SK-N-SH (cell line): ENCODE results near the gene SSBP2. TPM values are rescaled to one million over a fixed set of nuclear protein-coding genes. Genes with fewer than 3 reads are reported as not detected.

Source experiments
- CTCF ChIA-PET: fragments of 300-600, 350-600 bp; formaldehyde crosslinking; extraction: SDS; loops from one replicate; lab custom pipeline; 2021; lab: Yijun Ruan, JAX
- POLR2A ChIA-PET: fragments of 350-600 bp; sonication (Branson Sonifier 250); formaldehyde crosslinking; extraction: SDS; loops from one replicate; lab custom pipeline; 2020; ENCODE audit warnings: antibody characterized with exemption, inconsistent platforms; lab: Yijun Ruan, JAX
- DNase-seq: peaks from one replicate; pipeline ENCODE4 v3.0.0; 2012
- H2AFZ ChIP-seq: fragments of 200-600 bp; sonication (generic); 2 replicates; pipeline ENCODE4 v1.8.1; 2016; ENCODE audit warnings: antibody characterized with exemption, mild to moderate bottlenecking, low read depth
- H3F3A ChIP-seq: fragments of 200-600 bp; sonication (generic); replicated peaks from 2 replicates; pipeline ENCODE3; 2016; ENCODE audit warnings: antibody characterized with exemption, mild to moderate bottlenecking; ENCODE audit not compliant: insufficient read depth
- H3K27ac ChIP-seq, 2 experiments: fragments of 200-500 bp in 1 of 2; fragments of 200-600 bp in 1 of 2; sonication (Bioruptor generic) in 1 of 2; sonication (generic), shearing (Covaris generic) in 1 of 2; 2 replicates each; pipeline versions ENCODE4 v1.5.1 to v1.6.1; 2014 to 2016; ENCODE audit warnings: low read depth in 2 of 2, inconsistent platforms in 1 of 2, low read length in 1 of 2, mild to moderate bottlenecking in 1 of 2, mixed read lengths in 1 of 2
- H3K27me3 ChIP-seq: fragments of 200-600 bp; sonication (generic), shearing (Covaris generic); 2 replicates; pipeline ENCODE4 v1.6.1; 2016; ENCODE audit warnings: mixed run types; ENCODE audit not compliant: insufficient read depth
- H3K36me3 ChIP-seq, 2 experiments: fragments of 200-500 bp in 1 of 2; fragments of 200-600 bp in 1 of 2; sonication (Bioruptor generic) in 1 of 2; sonication (generic) in 1 of 2; replicated peaks in 1 of 2; 2 replicates each; pipeline versions ENCODE3 to v1.5.1; 2014 to 2016; ENCODE audit warnings: low read length in 1 of 2, mild to moderate bottlenecking in 1 of 2; ENCODE audit not compliant: insufficient read depth in 2 of 2, control insufficient read depth in 1 of 2
- H3K4me1 ChIP-seq, 2 experiments: fragments of 200-500 bp in 1 of 2; fragments of 200-600 bp in 1 of 2; sonication (Bioruptor generic) in 1 of 2; sonication (generic), shearing (Covaris generic) in 1 of 2; 2 replicates each; pipeline versions ENCODE4 v1.5.1 to v1.6.1; 2014 to 2016; ENCODE audit warnings: low read depth in 1 of 2, low read length in 1 of 2, mixed run types in 1 of 2; ENCODE audit not compliant: insufficient read depth in 2 of 2, control insufficient read depth in 1 of 2
- H3K4me2 ChIP-seq: fragments of 200-600 bp; sonication (generic), shearing (Covaris generic); 2 replicates; pipeline ENCODE4 v1.6.1; 2017; ENCODE audit warnings: mixed run types
- H3K4me3 ChIP-seq, 2 experiments: fragments of 200-500 bp in 1 of 2; fragments of 200-600 bp in 1 of 2; sonication (Bioruptor generic) in 1 of 2; sonication (generic), shearing (Covaris generic) in 1 of 2; 2 replicates each; pipeline versions ENCODE4 v1.5.1 to v1.8.1; 2014 to 2016; ENCODE audit warnings: low read depth in 2 of 2, inconsistent platforms in 1 of 2, low read length in 1 of 2, mild to moderate bottlenecking in 1 of 2, mixed read lengths in 1 of 2, moderate library complexity in 1 of 2
- H3K79me2 ChIP-seq: fragments of 200-600 bp; sonication (generic); 2 replicates; pipeline ENCODE4 v1.8.1; 2017; ENCODE audit warnings: mild to moderate bottlenecking; ENCODE audit not compliant: insufficient read depth
- H3K9ac ChIP-seq: fragments of 200-600 bp; sonication (generic); 2 replicates; pipeline ENCODE4 v1.6.1; 2017; ENCODE audit warnings: mixed run types
- H3K9me2 ChIP-seq: fragments of 200-600 bp; sonication (generic); 2 replicates; pipeline ENCODE4 v1.6.1; 2017; ENCODE audit warnings: mixed run types
- H3K9me3 ChIP-seq: fragments of 200-600 bp; sonication (generic); 2 replicates; pipeline ENCODE4 v1.6.1; 2017; ENCODE audit warnings: mixed run types, mild to moderate bottlenecking, moderate library complexity
- H4K20me1 ChIP-seq: fragments of 200-600 bp; sonication (generic); 2 replicates; pipeline ENCODE4 v1.6.1; 2017; ENCODE audit warnings: mild to moderate bottlenecking, mixed run types; ENCODE audit not compliant: insufficient read depth
- EP300 ChIP-seq, 2 experiments: IDR thresholded peaks; 2 replicates each; pipeline versions ENCODE4 v1.4.0 to v1.6.1; 2012; ENCODE audit warnings: borderline replicate concordance in 1 of 2, low read depth in 1 of 2, low read length in 1 of 2
- EZH2phosphoT487 ChIP-seq: fragments of 200-600 bp; sonication (generic); IDR thresholded peaks from 2 replicates; pipeline ENCODE4 v1.6.1; 2017; ENCODE audit warnings: low read depth, mixed run types, mild to moderate bottlenecking, antibody characterized with exemption, moderate library complexity, borderline replicate concordance
- FOSL2 ChIP-seq: IDR thresholded peaks from 2 replicates; pipeline ENCODE4 v1.4.0; 2012; ENCODE audit warnings: low read depth, mild to moderate bottlenecking, moderate library complexity, borderline replicate concordance
- FOXM1 ChIP-seq: IDR thresholded peaks from 2 replicates; pipeline ENCODE4 v1.4.0; 2012; ENCODE audit warnings: low read depth, mild to moderate bottlenecking
- RCOR1 ChIP-seq: fragments of 150-350 bp; IDR thresholded peaks from 2 replicates; pipeline ENCODE4 v1.6.1; 2017; ENCODE audit warnings: antibody characterized with exemption, low read length
- RFX5 ChIP-seq: IDR thresholded peaks from 2 replicates; pipeline ENCODE4 v1.6.1; 2012; ENCODE audit warnings: mild to moderate bottlenecking, improper control_type of control experiment, low read length
- RXRA ChIP-seq: IDR thresholded peaks from 2 replicates; pipeline ENCODE4 v1.4.0; 2012; ENCODE audit warnings: low read depth, mild to moderate bottlenecking, borderline replicate concordance
- TEAD4 ChIP-seq: IDR thresholded peaks from 2 replicates; pipeline ENCODE4 v1.4.0; 2012; ENCODE audit warnings: mild to moderate bottlenecking, borderline replicate concordance; ENCODE audit not compliant: insufficient read depth
- WGBS: methylation state at CpG from one replicate; pipeline ENCODE4 v1.1.6; 2017; ENCODE audit warnings: low lambda C conversion rate; 5-methylcytosine and 5-hydroxymethylcytosine counted together
- polyA plus RNA-seq, 3 experiments: library from polyadenylated mRNA; depleted of rRNA; stranded (reverse); fragments of >200 nt; gene quantifications; 2 replicates each; pipeline ENCODE4 v1.2.3, GENCODE V29; 2012
- TF ChIP-seq, protein P1 (sequence below): fragments of 150-350 bp; IDR thresholded peaks from 2 replicates; pipeline ENCODE4 v1.6.1; 2016; ENCODE audit warnings: mild to moderate bottlenecking, low read depth, low read length
- TF ChIP-seq, protein P2 (sequence below): fragments of 150-350 bp; IDR thresholded peaks from 2 replicates; pipeline ENCODE4 v1.6.1; 2017; ENCODE audit warnings: antibody characterized with exemption, low read length, low read depth, borderline replicate concordance
- TF ChIP-seq, protein P3 (sequence below): IDR thresholded peaks from 2 replicates; pipeline ENCODE4 v1.4.0; 2012; ENCODE audit warnings: low read depth
- TF ChIP-seq, protein P4 (sequence below): IDR thresholded peaks from 2 replicates; pipeline ENCODE4; 2012
- TF ChIP-seq, protein P5 (sequence below): IDR thresholded peaks from 2 replicates; pipeline ENCODE4 v1.6.1; 2012; ENCODE audit warnings: mild to moderate bottlenecking, low read depth, low read length, moderate library complexity

SSBP2 gene
- polyA plus RNA-seq, 1 of the 3 experiments (the other 2 are of a cell fraction), result 35.3 TPM

DNA sequence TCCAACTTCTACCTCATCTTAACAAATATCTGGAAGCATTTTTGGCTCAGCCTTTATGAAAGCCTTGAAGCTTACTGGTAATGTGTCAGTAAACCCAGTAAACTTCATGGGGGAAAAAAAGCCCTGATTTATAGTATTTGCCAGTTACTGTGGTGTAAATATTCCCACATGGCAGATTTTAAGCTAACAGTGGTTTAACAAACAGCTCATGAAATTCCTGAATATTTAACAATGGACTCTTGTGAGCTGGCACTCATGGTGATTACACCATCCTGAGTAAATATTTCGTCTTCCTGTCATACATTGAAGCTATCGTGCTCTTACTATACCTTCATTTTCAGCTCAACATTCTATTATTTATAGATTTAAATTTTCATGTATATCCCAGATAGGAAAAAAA, 300.0 kb downstream of the SSBP2 start:
- Histone ChIP-seq H4K20me1 (no peaks in the 10 kb centered on the region), H3K9me2 (no peaks in the 10 kb centered on the region), H2AFZ (no peak overlapping the region), H3K27ac (no peak overlapping the region), H3K36me3 (no peaks in the 10 kb centered on the region), H3F3A (no peaks in the 10 kb centered on the region), H3K9ac (no peak overlapping the region), H3K4me1 (no peaks in the 10 kb centered on the region), H3K4me2 (no peak overlapping the region), H3K27me3 (no peaks in the 10 kb centered on the region), H3K9me3 (no peaks in the 10 kb centered on the region), H3K4me3 (no peak overlapping the region)
- WGBS, result 65% methylated on average over 2 of the region's 2 CpGs
- ChIA-PET CTCF (interaction anchor here (1.5 kb wide), 1 partner anchor 26 kb away, joined by 3 read pairs; no protein-coding TSS in a partner anchor), POLR2A (no interaction called here)
- DNase-seq, result no peak
- TF ChIP-seq EP300 (IDR thresholded peaks at IDR 0.05; ENCODE audit: borderline replicate concordance in 1 of 2, low read depth in 1 of 2, low read length in 1 of 2), result no peak
- TF ChIP-seq, protein P1, sequence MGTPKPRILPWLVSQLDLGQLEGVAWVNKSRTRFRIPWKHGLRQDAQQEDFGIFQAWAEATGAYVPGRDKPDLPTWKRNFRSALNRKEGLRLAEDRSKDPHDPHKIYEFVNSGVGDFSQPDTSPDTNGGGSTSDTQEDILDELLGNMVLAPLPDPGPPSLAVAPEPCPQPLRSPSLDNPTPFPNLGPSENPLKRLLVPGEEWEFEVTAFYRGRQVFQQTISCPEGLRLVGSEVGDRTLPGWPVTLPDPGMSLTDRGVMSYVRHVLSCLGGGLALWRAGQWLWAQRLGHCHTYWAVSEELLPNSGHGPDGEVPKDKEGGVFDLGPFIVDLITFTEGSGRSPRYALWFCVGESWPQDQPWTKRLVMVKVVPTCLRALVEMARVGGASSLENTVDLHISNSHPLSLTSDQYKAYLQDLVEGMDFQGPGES, result no peak
- TF ChIP-seq RFX5, result no peak
- TF ChIP-seq, protein P2, sequence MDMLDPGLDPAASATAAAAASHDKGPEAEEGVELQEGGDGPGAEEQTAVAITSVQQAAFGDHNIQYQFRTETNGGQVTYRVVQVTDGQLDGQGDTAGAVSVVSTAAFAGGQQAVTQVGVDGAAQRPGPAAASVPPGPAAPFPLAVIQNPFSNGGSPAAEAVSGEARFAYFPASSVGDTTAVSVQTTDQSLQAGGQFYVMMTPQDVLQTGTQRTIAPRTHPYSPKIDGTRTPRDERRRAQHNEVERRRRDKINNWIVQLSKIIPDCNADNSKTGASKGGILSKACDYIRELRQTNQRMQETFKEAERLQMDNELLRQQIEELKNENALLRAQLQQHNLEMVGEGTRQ, result no peak
- TF ChIP-seq, protein P3, sequence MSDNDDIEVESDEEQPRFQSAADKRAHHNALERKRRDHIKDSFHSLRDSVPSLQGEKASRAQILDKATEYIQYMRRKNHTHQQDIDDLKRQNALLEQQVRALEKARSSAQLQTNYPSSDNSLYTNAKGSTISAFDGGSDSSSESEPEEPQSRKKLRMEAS, result no peak
- TF ChIP-seq FOSL2, result no peak
- no peak for TF ChIP-seq FOXM1
- TF ChIP-seq, protein P4, sequence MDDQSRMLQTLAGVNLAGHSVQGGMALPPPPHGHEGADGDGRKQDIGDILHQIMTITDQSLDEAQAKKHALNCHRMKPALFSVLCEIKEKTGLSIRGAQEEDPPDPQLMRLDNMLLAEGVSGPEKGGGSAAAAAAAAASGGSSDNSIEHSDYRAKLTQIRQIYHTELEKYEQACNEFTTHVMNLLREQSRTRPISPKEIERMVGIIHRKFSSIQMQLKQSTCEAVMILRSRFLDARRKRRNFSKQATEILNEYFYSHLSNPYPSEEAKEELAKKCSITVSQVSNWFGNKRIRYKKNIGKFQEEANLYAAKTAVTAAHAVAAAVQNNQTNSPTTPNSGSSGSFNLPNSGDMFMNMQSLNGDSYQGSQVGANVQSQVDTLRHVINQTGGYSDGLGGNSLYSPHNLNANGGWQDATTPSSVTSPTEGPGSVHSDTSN, result no peak
- TF ChIP-seq, protein P5, sequence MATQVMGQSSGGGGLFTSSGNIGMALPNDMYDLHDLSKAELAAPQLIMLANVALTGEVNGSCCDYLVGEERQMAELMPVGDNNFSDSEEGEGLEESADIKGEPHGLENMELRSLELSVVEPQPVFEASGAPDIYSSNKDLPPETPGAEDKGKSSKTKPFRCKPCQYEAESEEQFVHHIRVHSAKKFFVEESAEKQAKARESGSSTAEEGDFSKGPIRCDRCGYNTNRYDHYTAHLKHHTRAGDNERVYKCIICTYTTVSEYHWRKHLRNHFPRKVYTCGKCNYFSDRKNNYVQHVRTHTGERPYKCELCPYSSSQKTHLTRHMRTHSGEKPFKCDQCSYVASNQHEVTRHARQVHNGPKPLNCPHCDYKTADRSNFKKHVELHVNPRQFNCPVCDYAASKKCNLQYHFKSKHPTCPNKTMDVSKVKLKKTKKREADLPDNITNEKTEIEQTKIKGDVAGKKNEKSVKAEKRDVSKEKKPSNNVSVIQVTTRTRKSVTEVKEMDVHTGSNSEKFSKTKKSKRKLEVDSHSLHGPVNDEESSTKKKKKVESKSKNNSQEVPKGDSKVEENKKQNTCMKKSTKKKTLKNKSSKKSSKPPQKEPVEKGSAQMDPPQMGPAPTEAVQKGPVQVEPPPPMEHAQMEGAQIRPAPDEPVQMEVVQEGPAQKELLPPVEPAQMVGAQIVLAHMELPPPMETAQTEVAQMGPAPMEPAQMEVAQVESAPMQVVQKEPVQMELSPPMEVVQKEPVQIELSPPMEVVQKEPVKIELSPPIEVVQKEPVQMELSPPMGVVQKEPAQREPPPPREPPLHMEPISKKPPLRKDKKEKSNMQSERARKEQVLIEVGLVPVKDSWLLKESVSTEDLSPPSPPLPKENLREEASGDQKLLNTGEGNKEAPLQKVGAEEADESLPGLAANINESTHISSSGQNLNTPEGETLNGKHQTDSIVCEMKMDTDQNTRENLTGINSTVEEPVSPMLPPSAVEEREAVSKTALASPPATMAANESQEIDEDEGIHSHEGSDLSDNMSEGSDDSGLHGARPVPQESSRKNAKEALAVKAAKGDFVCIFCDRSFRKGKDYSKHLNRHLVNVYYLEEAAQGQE, result no peak
- TF ChIP-seq EZH2phosphoT487, result no peak
- TF ChIP-seq TEAD4, result no peak
- no peak for TF ChIP-seq RCOR1
- no peak for TF ChIP-seq RXRA
- TF ChIP-seq, all 33 proteins: peak for 0
- H3K79me2 ChIP-seq, result no peaks in the 10 kb centered on the region
